Effector memory CD8-positive, alpha-beta T cell (primary cell): ENCODE results near the gene ALK.

ENCODE experiments used
- ATAC-seq: fragments of 150-1000 bp; cut with Tn5 transposase; replicated peaks from 2 replicates; pipeline ENCODE4 v1.10.0; 2021; ENCODE audit warnings: mild to moderate bottlenecking, moderate library complexity
- DNase-seq, 3 experiments: peaks; one replicate each; pipeline ENCODE4 v3.0.0; 2021
- H3K27ac Mint-ChIP-seq, 2 donors: one replicate each; pipeline ENCODE4 v1.8.0; 2022; ENCODE audit warnings: mild to moderate bottlenecking in 2 of 2, mixed read lengths in 2 of 2, moderate library complexity in 2 of 2
- H3K27me3 Mint-ChIP-seq, 2 donors: one replicate each; pipeline ENCODE4 v1.8.0; 2022; ENCODE audit warnings: mixed read lengths in 2 of 2
- H3K36me3 Mint-ChIP-seq: one replicate; pipeline ENCODE4 v1.8.0; 2022; ENCODE audit warnings: mild to moderate bottlenecking, moderate library complexity, mixed read lengths; ENCODE audit not compliant: insufficient read depth
- H3K4me1 Mint-ChIP-seq, 2 donors: one replicate each; pipeline ENCODE4 v1.8.0; 2022; ENCODE audit warnings: low read depth in 2 of 2, mixed read lengths in 2 of 2
- H3K4me3 Mint-ChIP-seq, 2 donors: one replicate each; pipeline ENCODE4 v1.8.0; 2022; ENCODE audit warnings: mild to moderate bottlenecking in 2 of 2, mixed read lengths in 2 of 2, moderate library complexity in 2 of 2
- H3K9me3 Mint-ChIP-seq, 2 donors: one replicate each; pipeline ENCODE4 v1.8.0; 2022; ENCODE audit warnings: mixed read lengths in 2 of 2

The ALK gene

GRCh38 chr2:29220506-29221270 lies 700.7 kb downstream of the ALK start:
- Mint-ChIP-seq H3K4me1 (no peaks in the 10 kb centered on the region), H3K36me3 (no peaks in the 10 kb centered on the region), H3K4me3 (no peak overlapping the region), H3K9me3 (no peaks in the 10 kb centered on the region), H3K27me3 (peaks cover 2 to 24% of the 10 kb centered on the region in 2 donors), H3K27ac (no peak overlapping the region)
- ATAC-seq (no peak), DNase-seq (no peak)

GRCh38 chr2:29219374-29219773 lies 702.0 kb downstream of the ALK start:
- H3K27me3 Mint-ChIP-seq = peaks cover 0 to 11% of the 10 kb centered on the region in 2 donors
- H3K4me3 Mint-ChIP-seq = no peak overlapping the region
- no peak for ATAC-seq
- DNase-seq = no peak
- no peak overlapping the region for H3K27ac Mint-ChIP-seq
- no peaks in the 10 kb centered on the region for H3K9me3 Mint-ChIP-seq
- no peaks in the 10 kb centered on the region for H3K4me1 Mint-ChIP-seq
- H3K36me3 Mint-ChIP-seq = no peaks in the 10 kb centered on the region

- peaks cover 0 to 9% of the 10 kb centered on the region in 2 donors for H3K27me3 Mint-ChIP-seq
- no peak for DNase-seq
- no peaks in the 10 kb centered on the region for H3K36me3 Mint-ChIP-seq
- ATAC-seq = no peak
- H3K9me3 Mint-ChIP-seq = no peaks in the 10 kb centered on the region
- no peak overlapping the region for H3K4me3 Mint-ChIP-seq
- no peaks in the 10 kb centered on the region for H3K4me1 Mint-ChIP-seq
- H3K27ac Mint-ChIP-seq = no peak overlapping the region
These were observed 702.7 kb downstream of the ALK start for GRCh38 chr2:29218550-29219125.

GRCh38 chr2:29218071-29218470 lies 703.3 kb downstream of the ALK start:
- H3K27ac Mint-ChIP-seq = no peak overlapping the region
- no peaks in the 10 kb centered on the region for H3K9me3 Mint-ChIP-seq
- no peaks in the 10 kb centered on the region for H3K4me1 Mint-ChIP-seq
- peaks cover 0 to 9% of the 10 kb centered on the region in 2 donors for H3K27me3 Mint-ChIP-seq
- no peak for DNase-seq
- no peak for ATAC-seq
- H3K36me3 Mint-ChIP-seq = no peaks in the 10 kb centered on the region
- H3K4me3 Mint-ChIP-seq = no peak overlapping the region

- no peaks in the 10 kb centered on the region for H3K4me1 Mint-ChIP-seq
- ATAC-seq (no peak), DNase-seq (no peak)
- H3K27me3 Mint-ChIP-seq = no peaks in the 10 kb centered on the region
- no peaks in the 10 kb centered on the region for H3K9me3 Mint-ChIP-seq
- H3K4me3 Mint-ChIP-seq = no peak overlapping the region
- H3K27ac Mint-ChIP-seq = no peak overlapping the region
- no peaks in the 10 kb centered on the region for H3K36me3 Mint-ChIP-seq
These were observed 704.8 kb downstream of the ALK start for GRCh38 chr2:29216609-29216909.

- H3K27ac Mint-ChIP-seq = no peak overlapping the region
- no peaks in the 10 kb centered on the region for H3K27me3 Mint-ChIP-seq
- no peak for ATAC-seq
- no peak overlapping the region for H3K4me3 Mint-ChIP-seq
- no peaks in the 10 kb centered on the region for H3K4me1 Mint-ChIP-seq
- no peaks in the 10 kb centered on the region for H3K36me3 Mint-ChIP-seq
- H3K9me3 Mint-ChIP-seq = no peaks in the 10 kb centered on the region
- no peak for DNase-seq
These were observed 705.4 kb downstream of the ALK start for GRCh38 chr2:29215739-29216608.

- H3K4me1 Mint-ChIP-seq = no peaks in the 10 kb centered on the region
- no peak overlapping the region for H3K27ac Mint-ChIP-seq
- H3K36me3 Mint-ChIP-seq = no peaks in the 10 kb centered on the region
- H3K27me3 Mint-ChIP-seq = no peaks in the 10 kb centered on the region
- DNase-seq (no peak), ATAC-seq (no peak)
- H3K4me3 Mint-ChIP-seq = no peak overlapping the region
- no peaks in the 10 kb centered on the region for H3K9me3 Mint-ChIP-seq
These were observed 706.3 kb downstream of the ALK start for GRCh38 chr2:29215073-29215472.

- no peaks in the 10 kb centered on the region for H3K4me1 Mint-ChIP-seq
- H3K4me3 Mint-ChIP-seq = no peak overlapping the region
- ATAC-seq (no peak), DNase-seq (no peak)
- H3K9me3 Mint-ChIP-seq = no peaks in the 10 kb centered on the region
- peak overlapping the region in 1 of 2 donors; percentile 24 for H3K27ac Mint-ChIP-seq
- no peaks in the 10 kb centered on the region for H3K36me3 Mint-ChIP-seq
- no peaks in the 10 kb centered on the region for H3K27me3 Mint-ChIP-seq
These were observed 707.5 kb downstream of the ALK start for GRCh38 chr2:29213888-29214291.

- H3K36me3 Mint-ChIP-seq = no peaks in the 10 kb centered on the region
- DNase-seq (no peak), ATAC-seq (no peak)
- no peaks in the 10 kb centered on the region for H3K27me3 Mint-ChIP-seq
- H3K4me1 Mint-ChIP-seq = peaks cover 0 to 3% of the 10 kb centered on the region in 2 donors
- H3K9me3 Mint-ChIP-seq = no peaks in the 10 kb centered on the region
- H3K27ac Mint-ChIP-seq = peak overlapping the region in 1 of 2 donors; percentile 5
- H3K4me3 Mint-ChIP-seq = no peak overlapping the region
These were observed 709.4 kb downstream of the ALK start for GRCh38 chr2:29212009-29212408.

- H3K27me3 Mint-ChIP-seq = no peaks in the 10 kb centered on the region
- DNase-seq (no peak), ATAC-seq (no peak)
- H3K27ac Mint-ChIP-seq = no peak overlapping the region
- H3K4me1 Mint-ChIP-seq = peaks cover 0 to 3% of the 10 kb centered on the region in 2 donors
- H3K9me3 Mint-ChIP-seq = no peaks in the 10 kb centered on the region
- H3K4me3 Mint-ChIP-seq = no peak overlapping the region
- H3K36me3 Mint-ChIP-seq = peaks cover 4% of the 10 kb centered on the region
These were observed 711.8 kb downstream of the ALK start for GRCh38 chr2:29209551-29209950.

- peak overlapping the region in 1 of 2 donors; percentile 78 for H3K27ac Mint-ChIP-seq
- no peak overlapping the region for H3K4me3 Mint-ChIP-seq
- no peaks in the 10 kb centered on the region for H3K27me3 Mint-ChIP-seq
- ATAC-seq (no peak), DNase-seq (no peak)
- peaks cover 4% of the 10 kb centered on the region for H3K36me3 Mint-ChIP-seq
- H3K9me3 Mint-ChIP-seq = no peaks in the 10 kb centered on the region
- peaks cover 0 to 3% of the 10 kb centered on the region in 2 donors for H3K4me1 Mint-ChIP-seq
These were observed 713.8 kb downstream of the ALK start for GRCh38 chr2:29207352-29208148.

- peaks cover 0 to 3% of the 10 kb centered on the region in 2 donors for H3K4me1 Mint-ChIP-seq
- no peaks in the 10 kb centered on the region for H3K27me3 Mint-ChIP-seq
- peak overlapping the region in 1 of 2 donors; percentile 23 for H3K27ac Mint-ChIP-seq
- H3K36me3 Mint-ChIP-seq = peaks cover 4% of the 10 kb centered on the region
- no peak for ATAC-seq
- H3K9me3 Mint-ChIP-seq = no peaks in the 10 kb centered on the region
- no peak overlapping the region for H3K4me3 Mint-ChIP-seq
- DNase-seq = no peak
These were observed 714.4 kb downstream of the ALK start for GRCh38 chr2:29206941-29207340.

- ATAC-seq (no peak), DNase-seq (no peak)
- H3K27me3 Mint-ChIP-seq = no peaks in the 10 kb centered on the region
- H3K9me3 Mint-ChIP-seq = no peaks in the 10 kb centered on the region
- H3K4me3 Mint-ChIP-seq = no peak overlapping the region
- H3K27ac Mint-ChIP-seq = no peak overlapping the region
- no peaks in the 10 kb centered on the region for H3K4me1 Mint-ChIP-seq
- H3K36me3 Mint-ChIP-seq = peaks cover 4% of the 10 kb centered on the region
These were observed 718.4 kb downstream of the ALK start for GRCh38 chr2:29202819-29203495.
